HepG2 (cell line): ENCODE measurements around the gene MIA2. TPM values are rescaled to one million over a fixed set of nuclear protein-coding genes. Genes with fewer than 3 reads are reported as not detected.

Experiments
- HINFP ChIP-seq: sonication (generic); formaldehyde crosslinking; IDR thresholded peaks from 2 replicates; pipeline ENCODE4 v1.4.0; 2020; ENCODE audit warnings: low read depth, mild to moderate bottlenecking, missing genetic modification reagents
- MED8 ChIP-seq: sonication (generic); formaldehyde crosslinking; IDR thresholded peaks from 2 replicates; pipeline ENCODE4 v1.8.1; 2023; ENCODE audit warnings: mild to moderate bottlenecking, missing genetic modification reagents; ENCODE audit not compliant: insufficient replicate concordance
- MIXL1 ChIP-seq: IDR thresholded peaks from 2 replicates; pipeline ENCODE4 v1.6.1; 2016
- NFE2L2 ChIP-seq: fragments of 150-350 bp; IDR thresholded peaks from 2 replicates; pipeline ENCODE4 v1.6.1; 2014; ENCODE audit warnings: low read length
- PBX3 ChIP-seq: sonication (generic); formaldehyde crosslinking; IDR thresholded peaks from 2 replicates; pipeline ENCODE4 v1.8.1; 2023; ENCODE audit warnings: missing genetic modification reagents, inconsistent platforms, borderline replicate concordance
- SETDB1 ChIP-seq: sonication (generic); formaldehyde crosslinking; IDR thresholded peaks from 2 replicates; pipeline ENCODE4 v1.5.1; 2020; ENCODE audit warnings: missing genetic modification reagents, mild to moderate bottlenecking, borderline replicate concordance
- SMC3 ChIP-seq: IDR thresholded peaks from 2 replicates; pipeline ENCODE4 v1.6.1; 2011; ENCODE audit warnings: low read length, improper control_type of control experiment
- TFDP2 ChIP-seq: sonication (generic); formaldehyde crosslinking; IDR thresholded peaks from 2 replicates; pipeline ENCODE4 v1.4.0; 2020; ENCODE audit warnings: missing genetic modification reagents
- ZBTB43 ChIP-seq: sonication (generic); formaldehyde crosslinking; conservative IDR thresholded peaks from 2 replicates; pipeline ENCODE4 v1.4.0; 2020; ENCODE audit warnings: missing genetic modification reagents
- ZFP91 ChIP-seq: sonication (generic); formaldehyde crosslinking; IDR thresholded peaks from 2 replicates; pipeline ENCODE4 v1.9.0; 2022; ENCODE audit warnings: missing genetic modification reagents, mild to moderate bottlenecking, borderline replicate concordance
- ZNF354B ChIP-seq: sonication (generic); formaldehyde crosslinking; IDR thresholded peaks from 2 replicates; pipeline ENCODE4 v1.8.0; 2022; ENCODE audit warnings: mild to moderate bottlenecking, missing genetic modification reagents
- ZNF772 ChIP-seq: sonication (generic); formaldehyde crosslinking; IDR thresholded peaks from 2 replicates; pipeline ENCODE4 v1.5.0; 2020; ENCODE audit warnings: mild to moderate bottlenecking, missing genetic modification reagents
- ZNF800 ChIP-seq: sonication (generic); formaldehyde crosslinking; IDR thresholded peaks from 2 replicates; pipeline ENCODE4 v1.4.0; 2020; ENCODE audit warnings: missing genetic modification reagents
- polyA plus RNA-seq, 8 experiments: library from polyadenylated mRNA; depleted of rRNA in 3 of 8; stranded (reverse) in 7 of 8; unstranded in 1 of 8; fragments of >200 nt; fragmentation: Illumina TruSeq in 4 of 8; extraction: Trizol in 4 of 8; gene quantifications; 2 replicates each; pipeline versions ENCODE4 v1.2.1 to v1.2.3, GENCODE V29; 2011 to 2016; ENCODE audit warnings: low read depth in 4 of 8, missing spikeins in 1 of 8, mixed read lengths in 1 of 8; ENCODE audit not compliant: insufficient read depth in 1 of 8
- total RNA-seq, 5 experiments: library from RNA; depleted of rRNA; stranded (reverse); fragments of >200 nt; fragmentation: Illumina TruSeq; extraction: Trizol; gene quantifications; 2 replicates each; pipeline ENCODE4 v1.2.3, GENCODE V29; 2016; ENCODE audit warnings: low read depth in 1 of 5
- TF ChIP-seq, protein P1 (sequence below): sonication (generic); formaldehyde crosslinking; IDR thresholded peaks from 2 replicates; pipeline ENCODE4 v1.5.1; 2020; ENCODE audit warnings: mild to moderate bottlenecking, moderate library complexity, missing genetic modification reagents

The MIA2 gene
- total and polyA plus RNA-seq, 2 of the 13 experiments (the other 11 are each of a cell fraction or from before 2014, with no cell fraction given): 134 to 158 TPM

- TF ChIP-seq, protein P1, sequence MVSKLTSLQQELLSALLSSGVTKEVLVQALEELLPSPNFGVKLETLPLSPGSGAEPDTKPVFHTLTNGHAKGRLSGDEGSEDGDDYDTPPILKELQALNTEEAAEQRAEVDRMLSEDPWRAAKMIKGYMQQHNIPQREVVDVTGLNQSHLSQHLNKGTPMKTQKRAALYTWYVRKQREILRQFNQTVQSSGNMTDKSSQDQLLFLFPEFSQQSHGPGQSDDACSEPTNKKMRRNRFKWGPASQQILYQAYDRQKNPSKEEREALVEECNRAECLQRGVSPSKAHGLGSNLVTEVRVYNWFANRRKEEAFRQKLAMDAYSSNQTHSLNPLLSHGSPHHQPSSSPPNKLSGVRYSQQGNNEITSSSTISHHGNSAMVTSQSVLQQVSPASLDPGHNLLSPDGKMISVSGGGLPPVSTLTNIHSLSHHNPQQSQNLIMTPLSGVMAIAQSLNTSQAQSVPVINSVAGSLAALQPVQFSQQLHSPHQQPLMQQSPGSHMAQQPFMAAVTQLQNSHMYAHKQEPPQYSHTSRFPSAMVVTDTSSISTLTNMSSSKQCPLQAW (CRISPR knock-in tag): peak; percentile 7; the same call in 1 of the 2 replicates
- TF ChIP-seq ZNF800 (CRISPR knock-in tag) (no peak), ZNF772 (CRISPR knock-in tag) (peak; percentile 43; the same call in 1 of the 2 replicates), HINFP (CRISPR knock-in tag) (peak; percentile 78; the same call in 1 of the 2 replicates), TFDP2 (no peak; the same call in 1 of the 2 replicates), SMC3 (no peak), MIXL1 (CRISPR knock-in tag) (peak; percentile 74; the same call in 1 of the 2 replicates), ZNF354B (CRISPR knock-in tag) (no peak), PBX3 (CRISPR knock-in tag) (no peak), NFE2L2 (0 out of 2 replicates have a peak, but pooled peaks have one; percentile 13), ZBTB43 (CRISPR knock-in tag) (no peak; the same call in 1 of the 2 replicates), SETDB1 (no peak), ZFP91 (CRISPR knock-in tag) (peak; percentile 71), MED8 (peak; percentile 31)
These were observed 198.5 kb downstream of the MIA2 start, which contains the start of gene FBXO33 (continued) for GRCh38 chr14:39432179-39432618.
